Smooth muscle cell (in vitro differentiated cells): ENCODE measurements around the gene MOXD1. TPM values are rescaled to one million over a fixed set of nuclear protein-coding genes. Genes with fewer than 3 reads are reported as not detected.

Experiments
- DNase-seq: peaks from one replicate; lab custom pipeline; 2025; ENCODE audit not compliant: unreplicated experiment; lab: John Stamatoyannopoulos, UW
- H2AFZ ChIP-seq: fragments of 200-600 bp; sonication (generic); 2 replicates; pipeline ENCODE4 v1.6.0; 2016; ENCODE audit warnings: antibody characterized with exemption, low read depth, mild to moderate bottlenecking
- H3F3A ChIP-seq: fragments of 200-600 bp; sonication (generic); 2 replicates; pipeline ENCODE4 v1.6.0; 2017; ENCODE audit warnings: antibody characterized with exemption, low read depth
- H3K27ac ChIP-seq: fragments of 200-600 bp; sonication (generic); 2 replicates; pipeline ENCODE4 v1.5.1; 2016; ENCODE audit warnings: low read depth, mild to moderate bottlenecking
- H3K27me3 ChIP-seq: fragments of 200-600 bp; sonication (generic); 2 replicates; pipeline ENCODE4 v1.6.1; 2016; ENCODE audit warnings: low read depth, mild to moderate bottlenecking
- H3K36me3 ChIP-seq: fragments of 200-600 bp; sonication (generic); 2 replicates; pipeline ENCODE4 v1.5.1; 2016; ENCODE audit warnings: low read depth
- H3K4me1 ChIP-seq: fragments of 200-600 bp; sonication (generic); 2 replicates; pipeline ENCODE4 v1.5.1; 2016; ENCODE audit warnings: low read depth
- H3K4me2 ChIP-seq: fragments of 200-600 bp; sonication (generic); 2 replicates; pipeline ENCODE4 v1.6.0; 2016; ENCODE audit warnings: mild to moderate bottlenecking
- H3K4me3 ChIP-seq: fragments of 200-600 bp; sonication (generic); 2 replicates; pipeline ENCODE4 v1.5.1; 2016; ENCODE audit warnings: mild to moderate bottlenecking
- H3K79me2 ChIP-seq: fragments of 200-600 bp; sonication (generic); 2 replicates; pipeline ENCODE4 v1.6.0; 2016; ENCODE audit warnings: low read depth, mild to moderate bottlenecking
- H3K9ac ChIP-seq: fragments of 200-600 bp; sonication (generic); 2 replicates; pipeline ENCODE4 v1.6.0; 2016; ENCODE audit warnings: low read depth
- H3K9me3 ChIP-seq: fragments of 200-600 bp; sonication (generic); replicated peaks from 2 replicates; pipeline ENCODE4 v1.5.1; 2016; ENCODE audit warnings: low read depth
- H4K20me1 ChIP-seq: fragments of 200-600 bp; sonication (generic); 2 replicates; pipeline ENCODE4 v1.6.0; 2016; ENCODE audit warnings: low read depth
- WGBS: methylation state at CpG from one replicate; pipeline ENCODE4 v1.1.7; 2016; ENCODE audit warnings: low lambda C conversion rate; 5-methylcytosine and 5-hydroxymethylcytosine counted together
- polyA plus RNA-seq: library from polyadenylated mRNA; unstranded; fragments of >200 nt; fragmentation: Nextera tagmentation; extraction: Ambion mirVana; gene quantifications from 2 replicates; pipeline ENCODE4 v1.2.1, GENCODE V29; 2016
- total RNA-seq: library from RNA; depleted of rRNA; stranded (reverse); fragments of >200 nt; gene quantifications from 2 replicates; pipeline ENCODE4 v1.2.3, GENCODE V29; 2014
- TF ChIP-seq, protein P1 (sequence below): fragments of 200-600 bp; sonication (generic); IDR thresholded peaks from 2 replicates; pipeline ENCODE4 v1.5.1; 2017; ENCODE audit warnings: borderline replicate concordance, mild to moderate bottlenecking, antibody characterized with exemption; ENCODE audit not compliant: insufficient read depth, poor library complexity, severe bottlenecking

The MOXD1 gene
- total and polyA plus RNA-seq, 2 experiments from 2014 or later, result 12.4 to 19.4 TPM

- no peak overlapping the region for H2AFZ ChIP-seq
- H3K4me2 ChIP-seq, result no peak overlapping the region
- H3K9ac ChIP-seq, result no peak overlapping the region
- no peak overlapping the region for H3K4me3 ChIP-seq
- no peaks in the 10 kb centered on the region for H3K79me2 ChIP-seq
- DNase-seq, result no peak
- H3K36me3 ChIP-seq, result no peaks in the 10 kb centered on the region
- no peaks in the 10 kb centered on the region for H4K20me1 ChIP-seq
- 25% methylated on average over 1 of the region's 1 CpG for WGBS
- H3F3A ChIP-seq, result no peaks in the 10 kb centered on the region
- H3K27me3 ChIP-seq, result no peaks in the 10 kb centered on the region
- no peak overlapping the region for H3K27ac ChIP-seq
- H3K4me1 ChIP-seq, result peaks cover 4% of the 10 kb centered on the region
- TF ChIP-seq, protein P1, sequence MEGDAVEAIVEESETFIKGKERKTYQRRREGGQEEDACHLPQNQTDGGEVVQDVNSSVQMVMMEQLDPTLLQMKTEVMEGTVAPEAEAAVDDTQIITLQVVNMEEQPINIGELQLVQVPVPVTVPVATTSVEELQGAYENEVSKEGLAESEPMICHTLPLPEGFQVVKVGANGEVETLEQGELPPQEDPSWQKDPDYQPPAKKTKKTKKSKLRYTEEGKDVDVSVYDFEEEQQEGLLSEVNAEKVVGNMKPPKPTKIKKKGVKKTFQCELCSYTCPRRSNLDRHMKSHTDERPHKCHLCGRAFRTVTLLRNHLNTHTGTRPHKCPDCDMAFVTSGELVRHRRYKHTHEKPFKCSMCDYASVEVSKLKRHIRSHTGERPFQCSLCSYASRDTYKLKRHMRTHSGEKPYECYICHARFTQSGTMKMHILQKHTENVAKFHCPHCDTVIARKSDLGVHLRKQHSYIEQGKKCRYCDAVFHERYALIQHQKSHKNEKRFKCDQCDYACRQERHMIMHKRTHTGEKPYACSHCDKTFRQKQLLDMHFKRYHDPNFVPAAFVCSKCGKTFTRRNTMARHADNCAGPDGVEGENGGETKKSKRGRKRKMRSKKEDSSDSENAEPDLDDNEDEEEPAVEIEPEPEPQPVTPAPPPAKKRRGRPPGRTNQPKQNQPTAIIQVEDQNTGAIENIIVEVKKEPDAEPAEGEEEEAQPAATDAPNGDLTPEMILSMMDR, result no peak
- no peaks in the 10 kb centered on the region for H3K9me3 ChIP-seq
Measured at GRCh38 chr6:132287101-132287500, 114.2 kb downstream of the MOXD1 start.

- H3K79me2 ChIP-seq, result no peaks in the 10 kb centered on the region
- TF ChIP-seq, protein P1, result no peak
- no peaks in the 10 kb centered on the region for H3F3A ChIP-seq
- no peak overlapping the region for H2AFZ ChIP-seq
- H3K27me3 ChIP-seq, result no peaks in the 10 kb centered on the region
- H3K4me2 ChIP-seq, result no peak overlapping the region
- WGBS, result 89% methylated on average over 5 of the region's 5 CpGs
- no peak overlapping the region for H3K9ac ChIP-seq
- no peaks in the 10 kb centered on the region for H3K9me3 ChIP-seq
- no peak overlapping the region for H3K27ac ChIP-seq
- H3K36me3 ChIP-seq, result no peaks in the 10 kb centered on the region
- peaks cover 4% of the 10 kb centered on the region for H3K4me1 ChIP-seq
- no peaks in the 10 kb centered on the region for H4K20me1 ChIP-seq
- no peak for DNase-seq
- no peak overlapping the region for H3K4me3 ChIP-seq
Measured at GRCh38 chr6:132286298-132287019, 114.8 kb downstream of the MOXD1 start.

GRCh38 chr6:132285004-132285780 lies 116.1 kb downstream of the MOXD1 start:
- Histone ChIP-seq H2AFZ (no peak overlapping the region), H4K20me1 (no peaks in the 10 kb centered on the region), H3K79me2 (no peaks in the 10 kb centered on the region), H3K4me3 (no peak overlapping the region), H3K4me1 (peaks cover 3% of the 10 kb centered on the region), H3F3A (no peaks in the 10 kb centered on the region), H3K9ac (no peak overlapping the region), H3K36me3 (no peaks in the 10 kb centered on the region), H3K4me2 (no peak overlapping the region), H3K27ac (no peak overlapping the region), H3K9me3 (no peaks in the 10 kb centered on the region), H3K27me3 (no peaks in the 10 kb centered on the region)
- no peak for DNase-seq
- TF ChIP-seq, protein P1, result no peak
- 87% methylated on average over 11 of the region's 11 CpGs for WGBS
